ENCODE data around the gene FAM174C. TPM values are rescaled to one million over a fixed set of nuclear protein-coding genes. Genes with fewer than 3 reads are reported as not detected.

Gene FAM174C
- polyA plus RNA-seq, 6 donors from 2014 or later = 48.9 to 80.0 (median 64.7) TPM

DNA sequence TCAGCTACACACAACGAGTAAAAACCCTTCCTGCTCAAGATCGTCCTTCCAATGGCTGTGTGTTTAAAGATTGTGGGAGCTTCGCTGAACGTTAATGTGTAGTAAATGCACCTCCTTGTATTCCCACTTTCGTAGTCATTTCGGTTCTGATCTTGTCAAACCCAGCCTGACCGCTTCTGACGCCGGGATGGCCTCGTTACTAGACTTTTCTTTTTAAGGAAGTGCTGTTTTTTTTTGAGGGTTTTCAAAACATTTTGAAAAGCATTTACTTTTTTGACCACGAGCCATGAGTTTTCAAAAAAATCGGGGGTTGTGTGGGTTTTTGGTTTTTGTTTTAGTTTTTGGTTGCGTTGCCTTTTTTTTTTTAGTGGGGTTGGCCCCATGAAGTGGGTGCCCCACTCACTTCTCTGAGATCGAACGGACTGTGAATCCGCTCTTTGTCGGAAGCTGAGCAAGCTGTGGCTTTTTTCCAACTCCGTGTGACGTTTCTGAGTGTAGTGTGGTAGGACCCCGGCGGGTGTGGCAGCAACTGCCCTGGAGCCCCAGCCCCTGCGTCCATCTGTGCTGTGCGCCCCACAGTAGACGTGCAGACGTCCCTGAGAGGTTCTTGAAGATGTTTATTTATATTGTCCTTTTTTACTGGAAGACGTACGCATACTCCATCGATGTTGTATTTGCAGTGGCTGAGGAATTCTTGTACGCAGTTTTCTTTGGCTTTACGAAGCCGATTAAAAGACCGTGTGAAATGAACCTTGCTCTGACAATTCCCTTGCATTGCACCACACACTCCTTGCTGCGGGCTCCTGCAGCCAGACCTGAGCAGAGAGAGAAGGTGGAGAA lies 2.7 kb upstream of the FAM174C start:
- H3K9me3 Mint-ChIP-seq = no peaks in the 10 kb centered on the region
- peaks cover 56 to 66% (median 65%) of the 10 kb centered on the region in 3 donors for H3K4me1 Mint-ChIP-seq
- H3K27ac Mint-ChIP-seq = peak overlapping the region; percentile 56 to 97 (median 87)
- no peak for ATAC-seq (ENCODE audit: low read depth in 2 of 2)
- no peaks in the 10 kb centered on the region for H3K27me3 Mint-ChIP-seq
- no peak for DNase-seq
- peaks cover 0 to 5% of the 10 kb centered on the region in 2 donors for H3K36me3 Mint-ChIP-seq
- peak overlapping the region; percentile 15 to 96 (median 62) for H3K4me3 Mint-ChIP-seq

DNA sequence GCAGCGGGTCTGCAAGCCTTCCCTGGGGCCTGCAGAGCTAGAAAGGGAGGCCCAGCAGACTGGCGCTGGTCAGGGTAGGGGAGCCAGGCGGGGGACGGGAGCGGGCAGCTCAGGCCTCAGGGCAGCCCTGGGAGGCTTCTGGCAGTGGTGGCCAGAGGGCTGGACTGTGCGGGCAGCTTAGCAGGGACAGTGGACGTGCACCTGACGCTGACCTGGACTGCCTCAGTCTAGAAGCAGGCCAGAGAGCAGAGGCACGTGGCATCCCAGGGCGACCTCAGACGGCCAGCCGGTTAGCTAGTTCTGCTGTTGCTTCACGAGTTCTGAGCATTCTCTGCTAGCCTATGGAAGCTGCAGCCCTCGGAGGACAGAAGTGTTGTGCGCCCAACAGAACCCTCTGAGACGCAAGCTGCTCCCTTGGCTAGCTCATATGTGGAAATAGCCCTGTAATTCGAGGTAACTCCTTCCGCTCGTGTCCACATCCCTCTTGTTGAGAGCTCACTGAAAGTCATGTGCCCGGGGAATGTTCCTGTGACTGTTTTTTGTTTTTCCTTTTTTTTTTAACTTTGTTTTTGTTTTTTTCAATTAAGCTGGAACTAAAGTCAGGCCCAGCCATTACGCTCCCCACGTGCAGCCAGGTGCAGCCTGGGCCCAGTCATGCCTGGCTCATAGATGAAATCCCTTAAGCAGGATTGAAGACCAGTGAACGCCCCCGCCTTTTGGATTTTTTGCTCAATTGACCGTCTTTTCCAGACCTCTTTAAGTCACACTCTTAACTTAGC lies 1.9 kb upstream of the FAM174C start:
- no peaks in the 10 kb centered on the region for H3K9me3 Mint-ChIP-seq
- no peak for DNase-seq

GRCh38 chr19:1274081-1274851 lies 1.1 kb upstream of the FAM174C start:
- Mint-ChIP-seq H3K27me3 (no peaks in the 10 kb centered on the region), H3K36me3 (peaks cover 0 to 5% of the 10 kb centered on the region in 2 donors), H3K4me1 (peaks cover 44 to 62% (median 57%) of the 10 kb centered on the region in 3 donors), H3K9me3 (no peaks in the 10 kb centered on the region), H3K27ac (peak overlapping the region; percentile 76 to 98 (median 91)), H3K4me3 (peak overlapping the region; percentile 32 to 96 (median 74))
- ATAC-seq (ENCODE audit: low read depth in 2 of 2) = no peak
- DNase-seq = no peak

More for the DNA sequence above, 1.9 kb upstream of the FAM174C start:
- Mint-ChIP-seq H3K4me3 (peak overlapping the region; percentile 32 to 96 (median 68)), H3K27ac (peak overlapping the region; percentile 86 to 98 (median 91)), H3K4me1 (peaks cover 51 to 64% (median 63%) of the 10 kb centered on the region in 3 donors), H3K36me3 (peaks cover 0 to 5% of the 10 kb centered on the region in 2 donors), H3K27me3 (no peaks in the 10 kb centered on the region)
- no peak for ATAC-seq (ENCODE audit: low read depth in 2 of 2)

DNA sequence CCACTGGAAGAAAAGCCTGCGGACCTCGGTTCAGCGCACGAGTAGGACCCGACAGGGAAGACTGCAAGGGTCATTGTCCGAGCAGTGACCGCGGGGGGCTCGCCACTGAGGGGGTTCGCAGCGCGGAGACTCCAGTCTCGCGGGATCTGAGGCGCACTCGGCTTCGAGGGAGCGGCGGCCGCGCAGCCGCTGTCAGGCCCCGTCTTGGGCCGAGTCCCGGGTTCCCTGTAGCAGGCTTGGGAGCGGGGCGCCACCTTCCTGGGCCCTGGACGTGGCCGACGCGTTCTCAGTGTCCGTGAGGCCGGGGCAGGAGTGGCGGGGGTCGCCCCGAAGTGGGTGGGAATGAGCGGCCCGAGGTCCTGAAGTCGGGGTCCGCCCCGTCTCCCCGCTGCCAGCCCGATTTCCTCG lies 474 bp upstream of the FAM174C start:
- Mint-ChIP-seq H3K36me3 (peaks cover 0 to 5% of the 10 kb centered on the region in 2 donors), H3K27ac (peak overlapping the region in 3 of 6 donors; percentile 88 to 97 (median 89)), H3K4me3 (peak overlapping the region in 6 of 8 donors; percentile 67 to 96 (median 73)), H3K4me1 (peaks cover 49 to 66% (median 59%) of the 10 kb centered on the region in 3 donors), H3K27me3 (no peaks in the 10 kb centered on the region), H3K9me3 (no peaks in the 10 kb centered on the region)
- no peak for DNase-seq
- ATAC-seq (ENCODE audit: low read depth in 2 of 2) = no peak

DNA sequence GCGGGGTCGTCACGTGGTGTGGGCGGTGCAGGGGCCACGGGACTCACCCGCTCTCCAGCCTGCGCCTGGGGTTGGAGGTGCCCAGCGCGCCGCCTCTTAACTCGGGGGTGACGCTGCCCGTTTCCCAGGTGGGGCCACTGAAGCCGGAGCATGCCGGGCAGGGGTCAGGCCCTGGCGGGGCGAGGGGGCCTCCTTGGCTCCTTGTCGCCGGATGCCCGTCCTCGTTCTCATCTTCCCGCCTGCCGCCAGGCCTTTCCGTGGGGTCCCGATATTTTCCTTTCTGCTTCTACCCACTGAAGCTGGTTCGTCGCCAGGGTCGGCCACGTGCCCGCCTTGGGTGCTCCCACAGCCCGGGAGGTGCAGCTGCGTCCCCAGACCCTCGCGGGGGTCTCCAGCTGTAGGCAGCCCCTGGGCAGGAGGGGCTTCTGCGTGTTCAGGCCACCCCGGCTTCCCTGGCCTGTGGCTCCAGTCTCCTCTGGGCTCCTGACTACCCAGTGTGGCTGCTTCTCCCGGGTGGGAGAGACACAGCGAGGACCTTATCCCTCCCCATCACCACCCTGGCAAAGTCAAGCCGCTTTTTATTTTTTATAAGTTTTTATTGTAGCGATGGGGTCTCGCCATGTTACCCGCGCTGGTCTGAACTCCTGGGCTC lies 772 bp downstream of the FAM174C start:
- no peaks in the 10 kb centered on the region for H3K27me3 Mint-ChIP-seq
- no peak for DNase-seq
- peak overlapping the region; percentile 79 to 91 (median 86) for H3K4me3 Mint-ChIP-seq
- no peaks in the 10 kb centered on the region for H3K9me3 Mint-ChIP-seq
- ATAC-seq (ENCODE audit: low read depth in 2 of 2) = no peak
- H3K27ac Mint-ChIP-seq = peak overlapping the region; percentile 93 to 99 (median 96)
- peaks cover 43 to 60% (median 47%) of the 10 kb centered on the region in 3 donors for H3K4me1 Mint-ChIP-seq
- H3K36me3 Mint-ChIP-seq = peaks cover 0 to 5% of the 10 kb centered on the region in 2 donors

DNA sequence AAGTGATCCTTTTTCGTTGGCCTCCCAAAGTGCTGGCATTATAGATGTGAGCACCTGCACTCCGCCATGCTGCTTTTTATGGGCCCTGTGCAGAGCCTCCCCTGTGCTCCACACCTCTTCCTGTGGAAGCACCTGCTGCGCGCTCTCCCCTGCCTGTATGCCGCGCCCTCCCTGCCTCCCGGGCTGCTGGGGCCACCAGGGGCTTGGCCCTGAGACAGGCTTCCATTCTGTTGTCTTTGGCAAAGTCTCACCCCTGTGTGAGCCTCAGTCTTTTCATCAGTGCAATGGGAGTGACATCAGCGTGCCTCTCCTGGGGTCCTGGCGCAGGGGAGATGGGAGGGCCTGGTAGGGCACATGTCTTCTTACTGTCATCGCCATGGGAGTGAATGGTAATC lies 1.3 kb downstream of the FAM174C start:
- DNase-seq (no peak), ATAC-seq (ENCODE audit: low read depth in 2 of 2) (no peak)
- peak overlapping the region; percentile 79 to 91 (median 86) for H3K4me3 Mint-ChIP-seq
- H3K36me3 Mint-ChIP-seq = peaks cover 0 to 5% of the 10 kb centered on the region in 2 donors
- peaks cover 40 to 57% (median 43%) of the 10 kb centered on the region in 3 donors for H3K4me1 Mint-ChIP-seq
- H3K9me3 Mint-ChIP-seq = no peaks in the 10 kb centered on the region
- H3K27me3 Mint-ChIP-seq = peaks cover 0 to 2% (median 0%) of the 10 kb centered on the region in 3 donors
- H3K27ac Mint-ChIP-seq = peak overlapping the region; percentile 80 to 97 (median 94)

DNA sequence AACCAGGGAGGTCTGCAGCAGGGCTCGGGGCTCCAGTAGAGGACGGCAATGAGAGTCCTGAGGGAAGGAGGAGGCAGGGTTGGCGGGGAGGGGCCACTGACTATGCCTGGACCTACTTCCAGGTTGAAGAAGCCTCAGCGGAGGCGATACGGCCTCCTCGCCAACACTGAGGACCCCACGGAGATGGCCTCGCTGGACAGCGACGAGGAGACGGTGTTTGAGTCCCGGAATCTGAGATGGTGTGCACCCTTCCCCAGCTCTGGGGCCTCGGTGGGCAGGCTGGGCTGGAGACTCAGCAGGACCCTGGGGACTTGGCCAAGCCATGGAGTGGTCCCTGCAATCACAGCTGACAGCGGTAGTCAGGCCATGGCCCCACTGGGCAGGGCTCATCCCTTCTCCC lies 1.7 kb downstream of the FAM174C start:
- Mint-ChIP-seq H3K36me3 (peaks cover 0 to 5% of the 10 kb centered on the region in 2 donors), H3K9me3 (no peaks in the 10 kb centered on the region), H3K4me1 (peaks cover 38 to 56% (median 41%) of the 10 kb centered on the region in 3 donors), H3K27ac (peak overlapping the region in 4 of 6 donors; percentile 14 to 97 (median 88)), H3K27me3 (peaks cover 0 to 5% (median 0%) of the 10 kb centered on the region in 3 donors), H3K4me3 (peak overlapping the region in 6 of 8 donors; percentile 79 to 89 (median 84))
- ATAC-seq (ENCODE audit: low read depth in 2 of 2) = no peak
- DNase-seq = no peak

DNA sequence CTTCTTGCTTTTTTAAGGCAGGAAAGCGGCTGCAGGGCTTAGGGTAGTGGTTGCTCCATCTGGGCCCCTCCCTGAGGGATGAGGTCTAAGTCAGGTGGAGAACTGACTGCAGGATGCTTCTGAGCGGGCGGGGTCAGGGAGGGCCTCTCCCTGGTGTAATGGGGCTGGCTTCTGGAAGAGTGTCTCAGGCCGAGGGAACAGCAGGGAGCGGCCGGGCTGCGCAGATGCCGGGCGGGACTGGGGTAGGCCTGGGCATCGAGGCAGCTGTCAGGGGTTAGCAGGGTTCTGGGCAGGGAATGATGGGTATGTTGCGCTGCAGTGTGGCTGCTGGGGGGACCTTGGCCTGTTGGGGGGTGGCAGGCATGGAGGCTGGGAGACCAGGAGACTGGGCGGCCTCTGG lies 2.7 kb downstream of the FAM174C start:
- H3K27ac Mint-ChIP-seq = peak overlapping the region in 2 of 6 donors; percentile 7 to 86
- H3K36me3 Mint-ChIP-seq = peaks cover 0 to under 1% of the 10 kb centered on the region in 2 donors
- H3K4me3 Mint-ChIP-seq = peak overlapping the region in 6 of 8 donors; percentile 12 to 72 (median 50)

DNA sequence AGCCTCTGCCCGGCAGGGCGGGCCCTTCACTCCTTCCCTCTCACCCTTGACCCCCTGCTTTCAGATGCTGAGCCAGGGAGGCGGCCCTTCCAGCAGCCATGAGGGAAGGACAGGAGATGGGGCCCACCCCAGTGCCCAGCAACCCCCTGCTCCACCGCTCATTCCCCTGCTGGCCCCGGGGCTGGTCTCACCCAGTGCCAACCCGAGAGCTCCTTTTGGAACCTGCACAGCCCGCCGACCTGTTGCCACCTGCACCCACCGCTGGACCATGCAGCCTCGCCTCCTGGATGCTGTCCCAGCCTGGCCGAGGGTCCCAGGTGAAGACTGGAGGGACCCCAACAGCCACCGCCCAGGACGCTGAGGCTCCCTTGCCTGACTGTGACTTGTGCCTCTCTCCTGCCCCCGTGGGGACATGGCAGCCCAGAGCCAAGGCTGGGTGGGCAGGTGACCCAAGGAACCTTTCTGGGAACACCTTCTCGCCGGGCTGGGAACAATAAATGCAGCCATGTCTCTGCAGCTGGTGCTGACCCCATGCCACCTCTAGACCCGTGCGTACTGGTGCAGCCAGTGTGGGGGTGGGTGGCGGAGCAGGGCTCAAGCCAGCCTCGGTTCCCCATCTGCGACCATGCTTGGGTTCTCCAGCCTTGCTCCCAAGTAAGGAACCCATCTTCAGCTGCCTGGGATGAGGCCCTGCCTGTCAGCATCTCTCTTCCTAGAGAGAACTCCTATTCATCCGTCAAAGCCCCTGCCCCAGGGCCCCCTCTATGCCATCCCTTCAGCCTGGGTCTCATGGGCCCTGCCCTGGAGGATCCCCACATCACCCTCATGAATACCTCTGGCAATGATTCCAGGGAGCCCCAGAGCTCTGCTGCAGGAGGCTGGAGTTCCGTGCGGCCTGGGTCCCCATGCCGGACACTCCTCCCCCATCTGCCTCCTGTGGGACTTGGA lies 3.7 kb downstream of the FAM174C start:
- ATAC-seq (ENCODE audit: low read depth in 2 of 2) (no peak), DNase-seq (no peak)
- Mint-ChIP-seq H3K27ac (peak overlapping the region in 3 of 6 donors; percentile 38 to 73 (median 49)), H3K36me3 (no peaks in the 10 kb centered on the region), H3K4me3 (peak overlapping the region in 3 of 8 donors; percentile 25 to 82 (median 60)), H3K4me1 (peaks cover 25 to 41% (median 29%) of the 10 kb centered on the region in 3 donors), H3K27me3 (peaks cover 0 to 14% (median 1%) of the 10 kb centered on the region in 3 donors), H3K9me3 (no peaks in the 10 kb centered on the region)

More for the DNA sequence above, 2.7 kb downstream of the FAM174C start:
- no peak for ATAC-seq (ENCODE audit: low read depth in 2 of 2)
- no peak for DNase-seq
- Mint-ChIP-seq H3K27me3 (peaks cover 0 to 9% (median 0%) of the 10 kb centered on the region in 3 donors), H3K9me3 (no peaks in the 10 kb centered on the region), H3K4me1 (peaks cover 33 to 50% (median 34%) of the 10 kb centered on the region in 3 donors)

DNA sequence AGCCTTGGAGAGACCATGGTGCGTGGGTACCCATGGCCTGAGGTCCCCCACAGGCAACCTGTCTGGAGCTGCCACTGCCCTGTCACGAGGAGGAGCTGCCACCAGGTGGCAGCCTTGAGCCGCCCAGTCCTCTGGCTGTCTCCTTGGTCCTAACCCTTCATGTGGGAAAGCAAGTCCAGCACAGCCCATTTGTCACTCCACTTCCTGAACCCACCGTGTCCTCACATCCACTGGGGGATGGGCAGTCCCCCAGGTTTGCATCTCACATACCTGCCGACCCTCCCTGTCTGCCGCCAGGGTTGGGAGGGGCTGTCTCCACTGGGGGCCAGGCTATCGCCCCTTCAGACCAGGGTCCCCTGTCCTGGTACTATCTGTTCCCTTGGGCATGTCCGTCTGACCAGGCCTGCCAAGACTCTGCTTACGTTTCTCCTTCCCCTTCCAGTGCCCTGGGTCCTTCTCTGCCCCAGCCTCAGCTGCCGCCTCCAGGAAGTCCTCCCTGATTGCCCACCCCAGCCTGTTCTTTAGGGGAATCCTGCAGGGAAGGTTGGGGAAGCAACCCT lies 4.5 kb downstream of the FAM174C start:
- H3K36me3 Mint-ChIP-seq = no peaks in the 10 kb centered on the region
- peak overlapping the region; percentile 62 to 86 (median 70) for H3K27ac Mint-ChIP-seq
- peak; percentile 79 for DNase-seq
- peaks cover 8 to 22% (median 10%) of the 10 kb centered on the region in 3 donors for H3K27me3 Mint-ChIP-seq
- peaks cover 24 to 41% (median 33%) of the 10 kb centered on the region in 3 donors for H3K4me1 Mint-ChIP-seq
- ATAC-seq (ENCODE audit: low read depth in 2 of 2) = no peak
- H3K4me3 Mint-ChIP-seq = peak overlapping the region in 6 of 8 donors; percentile 32 to 83 (median 70)
- H3K9me3 Mint-ChIP-seq = no peaks in the 10 kb centered on the region
